Naive thymus-derived CD4-positive, alpha-beta T cell (primary cell): ENCODE results near the gene DYNC1I1. TPM values are rescaled to one million over a fixed set of nuclear protein-coding genes. Genes with fewer than 3 reads are reported as not detected.

Source experiments
- ATAC-seq: fragments of 150-1000 bp; cut with Tn5 transposase; 2 replicates; pipeline ENCODE4 v1.10.0; 2021; ENCODE audit warnings: mild to moderate bottlenecking, moderate library complexity
- CTCF ChIA-PET: fragments of 350-600 bp; sonication (Branson Sonifier 250); formaldehyde crosslinking; loops from one replicate; lab custom pipeline; 2021; ENCODE audit warnings: antibody characterized with exemption; lab: Charles Lee
- POLR2A ChIA-PET: fragments of 350-600 bp; sonication (Branson Sonifier 250); formaldehyde crosslinking; loops from one replicate; lab custom pipeline; 2021; ENCODE audit warnings: antibody characterized with exemption, inconsistent platforms; lab: Charles Lee
- DNase-seq, 9 donors: peaks; one replicate each; pipeline versions ENCODE4 v3.0.0 to v3.0.0-alpha.2; 2020 to 2022; ENCODE audit warnings: mixed read lengths in 1 of 9
- H3K27ac ChIP-seq: one replicate; pipeline ENCODE4 v1.7.0; 2013; ENCODE audit warnings: mild to moderate bottlenecking, low read depth, low read length, moderate library complexity
- H3K27me3 ChIP-seq, 2 donors: one replicate each; pipeline ENCODE4 v1.7.0; 2013; ENCODE audit warnings: low read length in 2 of 2, mild to moderate bottlenecking in 2 of 2, moderate library complexity in 2 of 2; ENCODE audit not compliant: control insufficient read depth in 2 of 2, insufficient read depth in 2 of 2
- H3K36me3 ChIP-seq, 3 experiments: 1 replicate in 2 of 3; 2 replicates in 1 of 3; pipeline ENCODE4 v1.7.0; 2013; ENCODE audit warnings: low read length in 3 of 3, mild to moderate bottlenecking in 3 of 3, moderate library complexity in 1 of 3; ENCODE audit not compliant: insufficient read depth in 3 of 3, control insufficient read depth in 2 of 3
- H3K4me1 ChIP-seq, 2 donors: one replicate each; pipeline ENCODE4 v1.7.0; 2013; ENCODE audit warnings: low read length in 2 of 2, mild to moderate bottlenecking in 2 of 2, moderate library complexity in 1 of 2; ENCODE audit not compliant: control insufficient read depth in 2 of 2, insufficient read depth in 2 of 2
- H3K4me3 ChIP-seq: 2 replicates; pipeline ENCODE4 v1.7.0; 2013; ENCODE audit warnings: mild to moderate bottlenecking, low read length
- H3K9me3 ChIP-seq, 3 experiments: 1 replicate in 2 of 3; 2 replicates in 1 of 3; pipeline ENCODE4 v1.7.0; 2013; ENCODE audit warnings: low read length in 3 of 3; ENCODE audit not compliant: control insufficient read depth in 2 of 3
- H3K27ac Mint-ChIP-seq, 9 donors: one replicate each; pipeline ENCODE4 v1.8.0; 2020 to 2022; ENCODE audit warnings: mixed read lengths in 9 of 9, mild to moderate bottlenecking in 8 of 9, moderate library complexity in 5 of 9, inconsistent platforms in 2 of 9
- H3K27me3 Mint-ChIP-seq, 5 donors: one replicate each; pipeline ENCODE4 v1.8.0; 2021 to 2022; ENCODE audit warnings: mixed read lengths in 5 of 5, mild to moderate bottlenecking in 1 of 5
- H3K36me3 Mint-ChIP-seq, 5 donors: one replicate each; pipeline ENCODE4 v1.8.0; 2020 to 2022; ENCODE audit warnings: mixed read lengths in 5 of 5, mild to moderate bottlenecking in 3 of 5, inconsistent platforms in 1 of 5
- H3K4me1 Mint-ChIP-seq, 7 donors: one replicate each; pipeline ENCODE4 v1.8.0; 2020 to 2022; ENCODE audit warnings: mixed read lengths in 7 of 7, mild to moderate bottlenecking in 3 of 7, inconsistent platforms in 1 of 7
- H3K4me3 Mint-ChIP-seq, 10 donors: one replicate each; pipeline ENCODE4 v1.8.0; 2020 to 2022; ENCODE audit warnings: mild to moderate bottlenecking in 10 of 10, mixed read lengths in 10 of 10, moderate library complexity in 6 of 10, inconsistent platforms in 2 of 10
- H3K9me3 Mint-ChIP-seq, 11 donors: one replicate each; pipeline ENCODE4 v1.8.0; 2020 to 2022; ENCODE audit warnings: mixed read lengths in 11 of 11, mild to moderate bottlenecking in 4 of 11, inconsistent platforms in 1 of 11, moderate library complexity in 1 of 11
- intact Hi-C, 2 donors: fragments of 100-400 bp; cut with micrococcal nuclease; formaldehyde crosslinking; loops; one replicate each; pipeline ENCODE4 v1.15.1; 2023
- polyA plus RNA-seq, 2 donors: library from polyadenylated mRNA; unstranded; fragments of 300-500 nt; fragmentation: Illumina TruSeq; gene quantifications; one replicate each; pipeline ENCODE4 v1.2.3, GENCODE V29; 2021
- total RNA-seq, 6 experiments: library from RNA in 5 of 6; stranded (reverse) in 5 of 6; gene quantifications; 1 replicate in 5 of 6; 2 replicates in 1 of 6; pipeline ENCODE4 v1.2.3 and lab custom pipeline; 2021 to 2026

The DYNC1I1 gene
- total and polyA plus RNA-seq, 7 experiments from 2014 or later = 0.61 TPM; not detected in 6

DNA sequence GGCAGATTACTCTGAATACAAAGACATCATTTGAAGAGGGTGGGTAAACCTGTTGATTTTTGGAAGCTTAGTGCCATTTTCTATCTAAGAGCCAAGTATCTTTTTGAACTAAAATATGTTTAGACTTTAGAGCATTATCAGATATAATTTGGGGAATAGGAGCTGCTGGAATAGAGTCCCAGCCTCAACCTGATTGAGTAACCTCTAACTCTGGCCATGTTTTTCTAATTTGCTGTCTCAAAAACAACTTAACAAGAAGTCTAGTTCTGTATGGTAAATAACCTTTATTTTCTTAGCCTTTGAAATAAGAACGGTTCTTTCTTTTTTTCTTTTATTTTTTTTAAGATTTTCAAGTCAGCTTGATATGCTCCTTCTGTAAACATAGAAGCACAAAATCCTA, 224.5 kb downstream of the DYNC1I1 start:
- peaks cover 0 to 2% (median 0%) of the 10 kb centered on the region in 11 donors for H3K9me3 Mint-ChIP-seq

DNA sequence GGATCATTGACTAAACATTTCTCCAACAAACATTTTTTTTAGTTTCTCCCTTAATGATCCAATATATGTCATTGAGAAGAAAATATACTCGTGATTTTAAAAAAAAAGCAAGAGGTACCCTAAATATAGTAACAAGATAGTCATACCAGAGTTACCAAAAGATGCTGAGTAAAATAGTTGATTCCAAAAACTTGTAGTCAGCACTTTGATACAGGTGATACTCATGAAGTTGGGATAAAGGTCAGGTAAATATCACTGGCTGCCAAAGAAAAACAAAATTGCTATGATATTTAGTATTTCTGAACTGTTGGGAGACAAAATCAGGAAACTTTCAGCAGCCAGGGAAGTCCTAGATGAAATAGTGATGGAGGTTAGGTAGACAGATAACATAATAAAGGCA, 225.3 kb downstream of the DYNC1I1 start:
- Mint-ChIP-seq H3K36me3 (no peaks in the 10 kb centered on the region), H3K4me3 (no peak overlapping the region), H3K27me3 (peaks cover 0 to 30% (median 9%) of the 10 kb centered on the region in 5 donors), H3K9me3 (peaks cover 0 to 2% (median 0%) of the 10 kb centered on the region in 11 donors), H3K4me1 (peaks cover 0 to 3% (median 0%) of the 10 kb centered on the region in 7 donors), H3K27ac (no peak overlapping the region)
- Histone ChIP-seq H3K4me3 (no peak overlapping the region), H3K4me1 (no peaks in the 10 kb centered on the region), H3K36me3 (no peaks in the 10 kb centered on the region), H3K27me3 (no peaks in the 10 kb centered on the region), H3K9me3 (no peaks in the 10 kb centered on the region), H3K27ac (no peak overlapping the region)
- DNase-seq (no peak), ATAC-seq (no peak)
- CTCF ChIA-PET = no interaction called here
- POLR2A ChIA-PET = no interaction called here
- intact Hi-C loops = no loop called here

More for the DNA sequence above, 224.5 kb downstream of the DYNC1I1 start:
- no peaks in the 10 kb centered on the region for H3K36me3 ChIP-seq
- intact Hi-C loops = no loop called here
- Mint-ChIP-seq H3K4me1 (peaks cover 0 to 3% (median 0%) of the 10 kb centered on the region in 7 donors), H3K36me3 (no peaks in the 10 kb centered on the region), H3K4me3 (no peak overlapping the region), H3K27ac (no peak overlapping the region), H3K27me3 (peaks cover 0 to 24% (median 9%) of the 10 kb centered on the region in 5 donors)
- ATAC-seq (no peak), DNase-seq (no peak)
- H3K27ac ChIP-seq = no peak overlapping the region
- CTCF ChIA-PET = no interaction called here
- no peaks in the 10 kb centered on the region for H3K9me3 ChIP-seq
- no peaks in the 10 kb centered on the region for H3K27me3 ChIP-seq
- H3K4me1 ChIP-seq = no peaks in the 10 kb centered on the region
- H3K4me3 ChIP-seq = no peak overlapping the region
- POLR2A ChIA-PET = no interaction called here

DNA sequence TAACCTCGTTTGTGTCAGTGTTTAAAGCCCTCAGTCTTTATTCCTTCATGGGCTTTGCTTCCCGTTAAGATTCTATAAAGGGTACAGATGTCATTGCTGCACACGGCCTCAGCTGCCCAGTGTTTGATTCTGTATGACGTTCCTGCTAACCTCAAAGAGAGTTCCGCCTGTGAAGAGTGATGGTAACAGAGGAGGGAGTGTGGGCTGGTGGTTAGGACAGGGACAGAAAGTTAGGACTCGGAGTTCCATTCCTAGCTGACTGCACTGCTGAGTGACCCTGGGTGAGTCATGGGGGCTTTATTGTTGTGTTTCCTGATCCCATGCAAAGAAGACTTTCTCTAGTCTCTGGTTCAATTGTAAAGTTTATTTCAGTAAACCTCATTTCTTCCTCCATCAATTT, 227.1 kb downstream of the DYNC1I1 start:
- ChIA-PET POLR2A (no interaction called here), CTCF (no interaction called here)
- peaks cover 0 to 2% (median 0%) of the 10 kb centered on the region in 11 donors for H3K9me3 Mint-ChIP-seq
- Histone ChIP-seq H3K4me1 (no peaks in the 10 kb centered on the region), H3K9me3 (no peaks in the 10 kb centered on the region), H3K27ac (no peak overlapping the region), H3K27me3 (no peaks in the 10 kb centered on the region), H3K36me3 (no peaks in the 10 kb centered on the region), H3K4me3 (no peak overlapping the region)
- H3K27me3 Mint-ChIP-seq = peaks cover 0 to 30% (median 9%) of the 10 kb centered on the region in 5 donors
- no peak overlapping the region for H3K27ac Mint-ChIP-seq
- intact Hi-C loops = no loop called here
- no peaks in the 10 kb centered on the region for H3K36me3 Mint-ChIP-seq
- no peak for DNase-seq
- no peak for ATAC-seq
- H3K4me3 Mint-ChIP-seq = no peak overlapping the region
- H3K4me1 Mint-ChIP-seq = peaks cover 0 to 3% (median 0%) of the 10 kb centered on the region in 7 donors

DNA sequence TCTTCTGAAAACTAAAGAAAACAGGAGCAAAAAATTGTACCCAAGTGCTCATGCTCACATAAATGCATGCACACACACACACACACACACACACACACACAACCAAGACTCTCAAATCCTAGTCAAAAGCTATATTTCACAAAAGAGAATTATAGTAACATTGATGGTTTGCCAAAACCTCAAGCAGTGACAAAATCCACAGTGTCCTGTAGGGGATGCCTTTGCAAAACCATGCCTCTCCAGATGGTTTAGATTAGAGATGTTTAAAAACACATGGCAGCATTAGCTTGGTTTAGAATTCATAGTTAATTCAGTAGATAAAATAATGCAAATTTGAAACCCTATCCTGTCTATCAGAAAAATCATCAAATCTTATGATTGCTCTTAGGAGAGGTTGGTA, 232.2 kb downstream of the DYNC1I1 start:
- intact Hi-C loops = no loop called here
- POLR2A ChIA-PET = no interaction called here

DNA sequence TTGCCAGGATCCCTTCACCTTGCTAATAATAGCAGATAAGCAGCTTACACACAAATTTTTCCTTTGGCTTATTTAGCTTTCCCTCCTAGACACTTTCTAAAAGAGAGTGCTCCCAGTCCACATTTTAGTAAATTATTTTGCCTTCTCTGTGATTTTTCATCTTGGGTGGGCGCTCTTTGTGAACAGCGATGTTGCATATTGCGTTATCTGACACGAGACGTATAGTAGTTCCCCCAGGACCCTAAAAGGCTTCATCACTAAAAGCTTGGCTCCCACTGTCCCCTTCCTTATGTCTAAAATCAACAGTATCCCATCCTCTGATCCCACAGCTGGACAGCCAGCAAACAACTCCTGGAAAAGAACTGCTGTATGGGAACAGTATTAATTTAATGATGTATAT, 232.9 kb downstream of the DYNC1I1 start:
- no peak overlapping the region for H3K4me3 Mint-ChIP-seq
- H3K36me3 Mint-ChIP-seq = no peaks in the 10 kb centered on the region
- H3K9me3 ChIP-seq = no peaks in the 10 kb centered on the region
- no peaks in the 10 kb centered on the region for H3K36me3 ChIP-seq
- no peak overlapping the region for H3K27ac Mint-ChIP-seq
- H3K4me1 Mint-ChIP-seq = no peaks in the 10 kb centered on the region
- no peak overlapping the region for H3K27ac ChIP-seq
- POLR2A ChIA-PET = no interaction called here
- H3K27me3 Mint-ChIP-seq = peaks cover 5 to 33% (median 13%) of the 10 kb centered on the region in 5 donors
- DNase-seq = no peak
- H3K4me3 ChIP-seq = no peak overlapping the region
- ATAC-seq = no peak
- no peaks in the 10 kb centered on the region for H3K27me3 ChIP-seq
- intact Hi-C loops = no loop called here
- peaks cover 0 to 2% (median 0%) of the 10 kb centered on the region in 11 donors for H3K9me3 Mint-ChIP-seq
- CTCF ChIA-PET = no interaction called here
- H3K4me1 ChIP-seq = no peaks in the 10 kb centered on the region

More for the DNA sequence above, 232.2 kb downstream of the DYNC1I1 start:
- Mint-ChIP-seq H3K36me3 (no peaks in the 10 kb centered on the region), H3K4me3 (no peak overlapping the region), H3K4me1 (no peaks in the 10 kb centered on the region), H3K27ac (no peak overlapping the region), H3K9me3 (peaks cover 0 to 2% (median 0%) of the 10 kb centered on the region in 11 donors), H3K27me3 (peaks cover 5 to 34% (median 13%) of the 10 kb centered on the region in 5 donors)
- Histone ChIP-seq H3K4me3 (no peak overlapping the region), H3K4me1 (no peaks in the 10 kb centered on the region), H3K27ac (no peak overlapping the region), H3K9me3 (no peaks in the 10 kb centered on the region), H3K27me3 (no peaks in the 10 kb centered on the region), H3K36me3 (no peaks in the 10 kb centered on the region)
- DNase-seq (no peak), ATAC-seq (no peak)
- CTCF ChIA-PET = no interaction called here

DNA sequence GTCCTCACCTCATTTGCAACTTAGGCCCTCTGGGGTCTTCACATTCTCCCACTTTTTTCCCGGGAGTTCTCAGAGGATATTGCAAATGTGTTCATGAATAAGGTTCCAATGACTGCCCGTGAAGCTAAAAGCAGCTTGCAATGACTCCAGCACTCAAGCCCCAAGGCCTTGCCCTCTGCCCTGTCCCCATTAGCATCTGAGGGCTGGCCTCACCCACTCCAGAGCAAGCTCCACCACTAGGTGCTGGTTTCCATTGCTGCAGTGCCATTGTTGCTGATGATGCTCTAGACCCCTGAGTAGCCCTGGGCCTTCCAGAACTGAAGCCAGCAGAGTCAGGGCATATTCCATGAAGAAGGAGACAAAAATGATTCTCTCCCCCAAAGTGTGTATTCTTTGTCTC, 236.8 kb downstream of the DYNC1I1 start:
- no peak overlapping the region for H3K4me3 Mint-ChIP-seq
- H3K27ac Mint-ChIP-seq = peak overlapping the region in 1 of 9 donors; percentile 22
- ATAC-seq (no peak), DNase-seq (no peak)
- Histone ChIP-seq H3K4me3 (no peak overlapping the region), H3K9me3 (no peaks in the 10 kb centered on the region), H3K4me1 (no peaks in the 10 kb centered on the region), H3K27ac (no peak overlapping the region), H3K27me3 (no peaks in the 10 kb centered on the region), H3K36me3 (no peaks in the 10 kb centered on the region)
- peaks cover 10 to 35% (median 15%) of the 10 kb centered on the region in 5 donors for H3K27me3 Mint-ChIP-seq
- no peaks in the 10 kb centered on the region for H3K9me3 Mint-ChIP-seq
- CTCF ChIA-PET = no interaction called here
- intact Hi-C loops = no loop called here
- H3K4me1 Mint-ChIP-seq = no peaks in the 10 kb centered on the region
- POLR2A ChIA-PET = no interaction called here
- no peaks in the 10 kb centered on the region for H3K36me3 Mint-ChIP-seq

DNA sequence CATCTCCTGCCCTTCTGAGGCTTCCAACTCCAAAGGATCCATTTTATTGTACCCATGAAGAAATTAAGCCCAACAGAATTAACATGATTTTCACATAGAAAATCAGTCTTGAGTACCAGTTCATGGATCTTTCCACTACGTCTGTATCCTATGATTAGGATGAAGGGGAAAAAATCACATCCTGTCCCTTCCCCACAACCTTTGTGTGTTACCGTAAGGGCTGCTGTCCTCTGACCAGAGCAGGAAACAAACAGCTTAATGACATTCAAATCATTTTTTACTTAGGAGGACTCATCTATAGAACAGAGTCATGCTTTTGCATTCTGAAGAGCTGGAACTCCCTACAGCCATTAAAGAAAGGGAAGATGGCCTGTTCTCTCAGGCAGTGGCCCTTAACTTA, 241.5 kb downstream of the DYNC1I1 start:
- no peaks in the 10 kb centered on the region for H3K9me3 ChIP-seq
- no peaks in the 10 kb centered on the region for H3K4me1 ChIP-seq
- no peak for DNase-seq
- peaks cover 0 to 2% (median 0%) of the 10 kb centered on the region in 11 donors for H3K9me3 Mint-ChIP-seq
- POLR2A ChIA-PET = no interaction called here
- CTCF ChIA-PET = no interaction called here
- peaks cover 9 to 54% (median 31%) of the 10 kb centered on the region in 5 donors for H3K27me3 Mint-ChIP-seq
- H3K4me3 Mint-ChIP-seq = no peak overlapping the region
- intact Hi-C loops = no loop called here
- H3K36me3 ChIP-seq = no peaks in the 10 kb centered on the region
- no peak overlapping the region for H3K27ac ChIP-seq
- peaks cover 0 to 4% (median 0%) of the 10 kb centered on the region in 7 donors for H3K4me1 Mint-ChIP-seq
- H3K27me3 ChIP-seq = no peaks in the 10 kb centered on the region
- no peak for ATAC-seq
- H3K36me3 Mint-ChIP-seq = no peaks in the 10 kb centered on the region
- H3K4me3 ChIP-seq = no peak overlapping the region
- H3K27ac Mint-ChIP-seq = no peak overlapping the region
